Retina (tissue), 1 donor: ENCODE data around the gene NSMCE3.
A peak's percentile ranks its signal among the peaks of the same experiment; 100 is the strongest.

ENCODE experiments used
- DNase-seq: peaks from one replicate; pipeline ENCODE4 v3.0.0-alpha.2; 2016

NSMCE3 gene

GRCh38 chr15:29269485-29270168 lies at the start of gene NSMCE3:
Gene NSMCE3, minus strand, starts transcription at chr15:29269822. Its CDS starts 117 bp downstream, at chr15:29269705.
- DNase-seq: peak; percentile 96

DNA sequence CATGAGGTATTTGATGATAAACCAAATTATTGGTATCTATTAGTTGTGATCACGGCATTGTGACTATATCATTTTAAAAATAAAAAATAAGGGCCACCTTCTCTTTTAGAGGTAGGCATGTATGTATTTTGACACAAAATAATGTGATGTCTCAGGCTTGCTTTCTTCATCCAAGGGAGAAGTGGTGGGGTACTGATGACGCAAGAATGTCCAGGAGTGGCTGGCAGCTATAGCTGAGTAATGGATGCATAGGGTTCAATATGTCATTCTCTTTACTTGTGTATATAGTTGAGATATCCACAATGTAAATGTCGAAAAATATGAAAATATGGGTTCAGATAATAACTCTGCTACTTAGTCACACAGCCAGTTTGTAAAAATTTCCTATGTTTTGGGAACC lies 46.8 kb upstream of the NSMCE3 start:
- no peak for DNase-seq

DNA sequence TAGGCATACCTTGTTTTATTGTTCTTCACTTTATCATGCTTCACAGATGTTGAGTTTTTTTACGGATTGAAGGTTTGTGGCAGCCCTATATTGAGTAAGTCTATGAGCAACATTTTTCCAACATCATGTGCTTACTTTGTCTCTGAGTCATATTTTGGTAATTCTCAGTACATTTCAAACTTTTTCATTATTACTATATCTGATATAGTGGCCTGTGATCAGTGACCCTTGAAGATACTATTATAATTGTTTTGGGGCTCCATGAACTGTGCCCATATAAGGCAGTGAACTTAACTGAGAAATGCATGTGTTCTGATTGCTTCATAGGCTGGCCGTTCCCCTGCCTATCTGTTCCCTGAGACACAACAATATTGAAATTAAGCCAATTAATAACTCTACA lies 42.8 kb upstream of the NSMCE3 start:
- DNase-seq: no peak

DNA sequence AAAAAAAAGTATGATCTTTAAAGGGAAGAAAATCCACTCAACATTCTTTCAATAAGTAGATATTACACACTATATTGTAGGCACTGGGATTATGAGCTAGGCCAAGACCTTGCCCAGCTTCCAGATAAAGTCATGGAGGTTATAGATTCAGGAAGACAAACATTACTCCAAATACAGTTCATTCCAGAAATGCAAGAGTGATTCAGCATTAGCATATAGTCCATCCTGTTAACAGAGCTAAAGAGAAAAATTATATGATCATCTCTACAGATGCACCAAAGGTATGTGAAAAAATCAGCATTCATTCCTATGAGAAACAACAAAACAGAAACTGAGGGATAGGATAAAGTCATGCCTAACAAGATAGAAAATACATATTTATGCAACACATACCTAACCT lies 42.1 kb upstream of the NSMCE3 start:
- DNase-seq: no peak

DNA sequence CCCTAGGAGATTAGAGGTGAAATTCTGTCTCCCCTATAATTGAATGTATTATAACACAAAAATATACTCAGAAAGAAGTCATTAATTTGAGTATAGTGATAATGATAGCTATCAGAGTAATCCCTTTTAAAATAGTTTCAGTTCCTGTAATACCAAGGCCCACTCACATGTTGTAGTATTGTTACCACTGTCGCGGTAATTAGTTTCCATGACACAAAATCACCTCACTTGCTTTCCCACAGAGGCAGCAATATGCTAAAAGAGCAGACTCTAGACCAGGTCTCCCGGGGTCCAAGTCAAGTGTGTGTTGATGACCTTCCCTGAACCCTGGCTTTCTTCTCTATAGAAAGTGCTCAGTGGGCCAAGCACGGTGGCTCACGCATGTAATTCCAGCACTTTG lies 39.5 kb upstream of the NSMCE3 start:
- no peak for DNase-seq

DNA sequence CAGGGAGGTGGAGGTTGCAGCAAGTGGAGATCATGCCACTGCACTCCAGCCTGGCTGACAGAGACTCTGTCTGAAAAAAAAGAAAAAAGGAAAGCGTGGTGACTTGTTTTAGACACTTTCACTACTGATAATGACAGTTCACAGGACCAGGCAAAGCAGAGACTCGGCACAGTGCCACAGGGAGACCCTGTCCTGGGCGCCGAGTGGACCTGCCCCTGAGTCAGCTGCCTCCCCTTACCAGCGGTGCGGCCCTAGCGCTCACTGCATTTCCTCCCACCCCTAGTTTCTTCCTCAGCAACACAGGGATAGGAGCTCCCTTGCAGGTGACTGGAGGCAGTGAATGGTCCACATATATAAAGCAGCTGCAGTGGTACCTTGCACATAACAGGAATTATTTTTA lies 38.7 kb upstream of the NSMCE3 start:
- DNase-seq: no peak

DNA sequence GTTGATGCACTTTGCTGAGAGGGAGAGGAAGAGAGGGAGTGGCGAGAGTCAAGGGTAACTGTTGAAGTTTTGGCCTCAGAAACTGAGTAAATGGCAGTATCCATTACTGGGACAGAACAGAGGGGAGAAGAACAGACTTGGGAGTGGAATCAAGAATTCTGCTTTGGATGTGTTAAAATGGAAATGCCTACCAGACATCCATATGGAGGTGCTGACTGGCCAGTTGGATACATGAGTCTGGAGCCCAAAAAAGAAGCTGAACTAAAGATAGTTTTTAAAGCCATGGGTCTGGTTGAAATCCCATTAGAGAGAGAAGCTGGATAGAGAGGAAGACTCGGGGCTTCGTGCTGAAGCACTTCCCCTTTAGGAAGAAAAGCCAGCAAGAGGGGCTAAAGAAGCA lies 35.9 kb upstream of the NSMCE3 start:
- no peak for DNase-seq

DNA sequence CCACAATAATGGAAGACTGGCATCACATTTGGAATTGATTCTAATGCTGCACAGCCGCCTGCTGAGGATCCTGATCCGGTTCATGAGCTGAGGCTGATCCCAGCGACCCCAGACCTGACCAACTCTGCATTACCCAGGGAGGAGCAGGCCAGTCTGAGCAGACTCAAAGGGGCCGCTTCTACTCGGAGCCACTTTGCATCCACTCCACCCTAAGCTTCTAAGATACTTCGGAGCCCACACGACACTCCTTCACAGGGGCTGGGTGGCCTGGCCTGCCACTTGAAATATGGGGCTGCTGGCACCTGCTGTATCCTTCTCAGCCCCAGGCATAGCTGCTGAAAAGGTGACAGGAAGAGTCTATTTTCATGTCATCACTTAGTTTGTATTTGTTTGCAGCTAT lies 33.2 kb upstream of the NSMCE3 start:
- DNase-seq: no peak

GRCh38 chr15:29299784-29300183 lies 30.2 kb upstream of the NSMCE3 start:
- no peak for DNase-seq

GRCh38 chr15:29299331-29299730 lies 29.7 kb upstream of the NSMCE3 start:
- no peak for DNase-seq

- DNase-seq: no peak
Observed at GRCh38 chr15:29294732-29295325, 25.2 kb upstream of the NSMCE3 start.

GRCh38 chr15:29291067-29291845 lies 21.6 kb upstream of the NSMCE3 start:
- no peak for DNase-seq

GRCh38 chr15:29289173-29289572 lies 19.6 kb upstream of the NSMCE3 start:
- no peak for DNase-seq

- no peak for DNase-seq
Observed at GRCh38 chr15:29285386-29285785, 15.8 kb upstream of the NSMCE3 start.

- no peak for DNase-seq
Observed at GRCh38 chr15:29283381-29283780, 13.8 kb upstream of the NSMCE3 start.

DNA sequence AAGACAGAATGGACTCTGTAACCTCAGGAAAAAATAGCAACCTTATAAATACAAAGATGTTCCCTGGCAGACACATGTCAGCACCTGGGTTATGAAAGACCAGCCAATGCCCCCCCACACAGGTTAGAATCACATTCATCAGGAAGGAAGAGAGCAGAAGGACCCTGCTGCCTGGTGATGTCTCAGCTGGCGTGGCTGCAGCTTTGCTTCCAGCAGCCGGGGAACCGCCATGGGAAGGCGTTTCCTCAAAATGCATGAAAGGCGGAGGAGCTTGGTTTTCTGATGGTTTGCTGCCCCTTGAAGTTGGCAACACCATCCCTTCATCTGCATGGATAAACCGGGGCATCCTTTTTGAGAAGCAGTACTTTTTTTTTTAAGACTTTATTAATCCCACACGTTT lies 10.9 kb upstream of the NSMCE3 start:
- no peak for DNase-seq

DNA sequence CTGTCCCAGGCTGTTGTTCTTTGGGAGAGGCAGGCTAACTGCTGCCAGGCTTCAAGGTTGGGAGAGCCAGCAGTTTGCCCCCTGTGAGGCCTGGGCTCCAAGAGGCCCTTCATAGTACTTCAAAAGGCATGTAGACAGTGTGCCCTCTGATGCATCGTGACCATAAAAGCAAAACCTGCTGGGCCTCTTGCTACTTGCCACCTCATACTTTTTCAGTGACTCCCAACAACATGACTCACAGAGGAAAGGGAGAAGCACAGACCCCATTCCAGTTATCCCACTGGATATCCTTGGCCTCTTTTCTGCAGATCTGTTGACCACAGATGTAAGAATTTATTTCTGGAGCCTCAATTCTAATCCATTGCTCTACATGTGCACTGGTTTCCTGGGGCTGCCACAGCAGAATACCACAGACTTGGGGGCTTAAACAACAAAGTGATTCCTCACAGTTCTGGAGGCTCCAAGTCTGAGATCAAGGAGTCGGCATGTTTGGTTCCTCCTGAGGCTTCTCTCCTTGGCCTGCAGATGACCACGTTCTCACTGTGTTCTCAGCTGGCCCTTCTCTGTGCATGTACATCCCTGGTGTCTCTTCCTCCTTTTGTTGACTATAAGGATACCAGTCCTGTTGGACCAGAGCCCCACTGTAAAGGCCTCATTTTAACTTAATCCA lies 8.9 kb upstream of the NSMCE3 start:
- DNase-seq: no peak

GRCh38 chr15:29276366-29276765 lies 6.7 kb upstream of the NSMCE3 start:
- no peak for DNase-seq

DNA sequence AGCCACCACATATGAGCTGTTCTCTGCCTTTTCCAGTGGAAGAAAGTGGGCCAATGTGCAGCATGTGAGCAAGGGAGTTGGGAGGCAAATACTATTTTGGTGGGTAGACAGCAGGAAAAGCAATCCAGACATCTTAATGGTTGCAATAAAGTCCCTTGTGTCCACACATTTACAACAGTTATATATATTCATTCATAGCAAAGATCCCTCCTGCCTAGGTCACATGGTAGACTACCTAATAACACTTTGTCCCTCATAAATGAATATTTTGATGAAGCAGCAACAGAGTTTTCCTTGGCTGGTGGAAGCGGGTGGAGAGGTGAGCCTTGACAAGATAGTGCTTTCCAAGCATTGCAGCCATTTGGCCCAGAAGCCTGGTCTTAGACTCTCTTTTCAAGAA lies 6.2 kb upstream of the NSMCE3 start:
- DNase-seq: no peak

DNA sequence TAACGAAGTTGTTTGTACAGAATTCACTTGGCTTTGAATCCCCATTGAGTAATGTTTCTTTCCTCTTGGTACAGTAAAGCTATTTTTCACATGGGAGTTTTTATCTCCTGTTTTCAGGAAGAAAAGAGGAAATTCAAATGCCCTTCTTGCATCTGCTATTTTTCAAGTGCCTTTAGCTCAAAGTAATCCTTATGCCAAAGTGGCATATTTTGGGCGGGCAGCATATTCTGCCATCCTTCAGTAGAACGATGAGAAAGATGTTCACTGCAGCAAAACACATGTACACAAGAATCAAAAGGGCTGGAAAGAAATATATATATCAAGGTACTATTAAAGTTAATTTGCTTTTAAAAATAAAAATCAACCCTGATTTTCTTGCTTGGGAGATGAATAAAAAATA lies 5.3 kb upstream of the NSMCE3 start:
- no peak for DNase-seq

DNA sequence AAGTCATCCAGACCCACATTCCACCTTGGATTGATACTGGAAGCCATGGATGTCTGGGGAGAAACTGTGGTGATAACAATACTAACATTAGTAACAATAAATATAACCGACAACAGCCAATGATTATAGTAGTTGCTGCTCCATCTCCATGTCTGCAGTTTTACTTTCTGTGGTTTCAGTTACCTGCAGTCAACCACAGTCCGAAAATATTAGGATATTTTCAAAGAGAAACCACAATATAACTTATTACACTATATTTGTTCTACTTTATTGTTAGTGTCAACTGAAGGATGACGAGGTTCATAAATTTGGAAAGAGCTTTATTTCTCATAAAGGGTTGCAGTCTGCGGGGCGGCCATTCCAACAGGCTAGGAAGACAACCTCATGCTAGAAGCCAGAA lies 2.6 kb upstream of the NSMCE3 start:
- DNase-seq: no peak

- no peak for DNase-seq
Observed at GRCh38 chr15:29270976-29271375, 1.4 kb upstream of the NSMCE3 start.

GRCh38 chr15:29270169-29270955 lies 740 bp upstream of the NSMCE3 start:
- DNase-seq: no peak
